Natural killer cell (primary cell): ENCODE measurements around the gene FASTKD3. TPM values are rescaled to one million over a fixed set of nuclear protein-coding genes. Genes with fewer than 3 reads are reported as not detected.

Experiments used
- ATAC-seq, 3 donors: fragments of 150-1000 bp in 2 of 3; fragments of 200-7000 bp in 1 of 3; cut with Tn5 transposase; 1 replicate in 1 of 3; 2 replicates in 2 of 3; pipeline ENCODE4 v1.10.0; 2021; ENCODE audit warnings: mild to moderate bottlenecking in 2 of 3, moderate library complexity in 2 of 3
- DNase-seq, 2 donors: peaks; one replicate each; pipeline versions ENCODE4 v3.0.0 to v3.0.0-alpha.2; 2013 to 2021; ENCODE audit warnings: mixed read lengths in 1 of 2
- H3K27ac ChIP-seq: one replicate; pipeline ENCODE4 v1.5.1; 2013; ENCODE audit warnings: mild to moderate bottlenecking, low read length
- H3K27me3 ChIP-seq: one replicate; pipeline ENCODE4 v1.6.1; 2013; ENCODE audit warnings: low read length; ENCODE audit not compliant: control insufficient read depth, insufficient read depth
- H3K36me3 ChIP-seq: one replicate; pipeline ENCODE4 v1.6.1; 2013; ENCODE audit warnings: low read length; ENCODE audit not compliant: control insufficient read depth, insufficient read depth
- H3K4me1 ChIP-seq: one replicate; pipeline ENCODE4 v1.6.1; 2013; ENCODE audit warnings: low read length; ENCODE audit not compliant: control insufficient read depth, insufficient read depth
- H3K4me3 ChIP-seq: one replicate; pipeline ENCODE4 v1.5.1; 2013; ENCODE audit warnings: low read length
- H3K9me3 ChIP-seq: one replicate; pipeline ENCODE4 v1.6.1; 2013; ENCODE audit warnings: low read length; ENCODE audit not compliant: control insufficient read depth, insufficient read depth
- H3K27ac Mint-ChIP-seq, 2 donors: one replicate each; pipeline ENCODE4 v1.8.0; 2022; ENCODE audit warnings: mild to moderate bottlenecking in 2 of 2, mixed read lengths in 2 of 2, moderate library complexity in 1 of 2
- H3K27me3 Mint-ChIP-seq, 2 donors: one replicate each; pipeline ENCODE4 v1.8.0; 2022; ENCODE audit warnings: low read depth in 2 of 2, mixed read lengths in 2 of 2
- H3K36me3 Mint-ChIP-seq: one replicate; pipeline ENCODE4 v1.8.0; 2022; ENCODE audit warnings: mixed read lengths
- H3K4me1 Mint-ChIP-seq, 2 donors: one replicate each; pipeline ENCODE4 v1.8.0; 2022; ENCODE audit warnings: mixed read lengths in 2 of 2
- H3K4me3 Mint-ChIP-seq: one replicate; pipeline ENCODE4 v1.8.0; 2022; ENCODE audit warnings: mild to moderate bottlenecking, moderate library complexity, mixed read lengths
- H3K9me3 Mint-ChIP-seq, 2 donors: one replicate each; pipeline ENCODE4 v1.8.0; 2022; ENCODE audit warnings: mixed read lengths in 2 of 2
- CTCF ChIP-seq: fragments of 200-600 bp; IDR thresholded peaks from one replicate; pipeline ENCODE4 v1.8.0; 2022; ENCODE audit warnings: antibody characterized with exemption
- WGBS: methylation state at CpG from one replicate; pipeline ENCODE4 v1.1.7; 2013; ENCODE audit warnings: missing lambda C conversion rate; ENCODE audit not compliant: insufficient coverage; 5-methylcytosine and 5-hydroxymethylcytosine counted together
- intact Hi-C: fragments of 100-400 bp; cut with micrococcal nuclease; formaldehyde crosslinking; loops from one replicate; pipeline ENCODE4 v1.14.2; 2022
- total RNA-seq, 4 donors: library from RNA; stranded (reverse); fragments of 120-200 nt in 1 of 4; gene quantifications; one replicate each; pipeline versions ENCODE4 v1.2.3 to v1.2.4, GENCODE V29; 2013 to 2022

The FASTKD3 gene
- total RNA-seq, 3 donors from 2014 or later (not counting 1 experiment from before 2014, with no cell fraction given): 8.0 to 10.6 (median 8.6) TPM

GRCh38 chr5:7902666-7903625 is 34.1 kb upstream of the FASTKD3 start:
- ATAC-seq: no peak
- TF ChIP-seq CTCF: no peak

GRCh38 chr5:7902201-7902600 is 33.4 kb upstream of the FASTKD3 start:
- Histone ChIP-seq H3K27me3 (no peaks in the 10 kb centered on the region), H3K36me3 (peaks cover 64% of the 10 kb centered on the region), H3K4me3 (no peak overlapping the region), H3K9me3 (no peaks in the 10 kb centered on the region), H3K4me1 (no peaks in the 10 kb centered on the region), H3K27ac (no peak overlapping the region)
- TF ChIP-seq CTCF: no peak
- Mint-ChIP-seq H3K9me3 (no peaks in the 10 kb centered on the region), H3K27me3 (no peaks in the 10 kb centered on the region), H3K36me3 (peaks cover 51% of the 10 kb centered on the region), H3K4me1 (no peaks in the 10 kb centered on the region), H3K27ac (no peak overlapping the region), H3K4me3 (no peak overlapping the region)
- intact Hi-C loops: no loop called here
- ATAC-seq (no peak), DNase-seq (no peak)
- WGBS: 100% methylated on average over 3 of the region's 3 CpGs

More at GRCh38 chr5:7902666-7903625, 34.1 kb upstream of the FASTKD3 start:
- Histone ChIP-seq H3K27ac (no peak overlapping the region), H3K4me3 (no peak overlapping the region), H3K9me3 (no peaks in the 10 kb centered on the region), H3K4me1 (no peaks in the 10 kb centered on the region), H3K36me3 (peaks cover 56% of the 10 kb centered on the region), H3K27me3 (no peaks in the 10 kb centered on the region)
- peaks cover 51% of the 10 kb centered on the region for H3K36me3 Mint-ChIP-seq
- no peak for DNase-seq
- H3K4me3 Mint-ChIP-seq: no peak overlapping the region
- no peak overlapping the region for H3K27ac Mint-ChIP-seq
- no peaks in the 10 kb centered on the region for H3K27me3 Mint-ChIP-seq
- intact Hi-C loops: no loop called here
- peaks cover 0 to 4% of the 10 kb centered on the region in 2 donors for H3K9me3 Mint-ChIP-seq
- no peaks in the 10 kb centered on the region for H3K4me1 Mint-ChIP-seq
- over 99% methylated on average over 9 of the region's 9 CpGs for whole genome bisulfite sequencing

GRCh38 chr5:7897014-7897600 is 28.3 kb upstream of the FASTKD3 start:
- ATAC-seq (no peak), DNase-seq (peak in 1 of 2 donors; percentile 33)
- no peak for TF ChIP-seq CTCF
- no peak overlapping the region for H3K4me3 Mint-ChIP-seq
- WGBS: 88% methylated on average over 5 of the region's 5 CpGs
- H3K4me1 Mint-ChIP-seq: no peaks in the 10 kb centered on the region
- no peaks in the 10 kb centered on the region for H3K27me3 ChIP-seq
- no peak overlapping the region for H3K4me3 ChIP-seq
- intact Hi-C loops: no loop called here
- no peaks in the 10 kb centered on the region for H3K9me3 ChIP-seq
- H3K27me3 Mint-ChIP-seq: no peaks in the 10 kb centered on the region
- no peaks in the 10 kb centered on the region for H3K9me3 Mint-ChIP-seq
- H3K27ac ChIP-seq: no peak overlapping the region
- peaks cover 93% of the 10 kb centered on the region for H3K36me3 ChIP-seq
- H3K4me1 ChIP-seq: no peaks in the 10 kb centered on the region
- H3K27ac Mint-ChIP-seq: no peak overlapping the region
- peaks cover 58% of the 10 kb centered on the region for H3K36me3 Mint-ChIP-seq
